IgD-negative memory B cell (primary cell): ENCODE data around the gene ZDHHC14. TPM values are rescaled to one million over a fixed set of nuclear protein-coding genes. Genes with fewer than 3 reads are reported as not detected.

Experiments
- H3K27ac Mint-ChIP-seq, 3 donors: one replicate each; pipeline ENCODE4 v1.8.0; 2020 to 2022; ENCODE audit warnings: mild to moderate bottlenecking in 3 of 3, mixed read lengths in 3 of 3, moderate library complexity in 1 of 3
- H3K27me3 Mint-ChIP-seq: one replicate; pipeline ENCODE4 v1.8.0; 2021; ENCODE audit warnings: mixed read lengths
- H3K36me3 Mint-ChIP-seq: one replicate; pipeline ENCODE4 v1.8.0; 2020; ENCODE audit warnings: mild to moderate bottlenecking, mixed read lengths
- H3K4me1 Mint-ChIP-seq, 3 donors: one replicate each; pipeline ENCODE4 v1.8.0; 2020 to 2022; ENCODE audit warnings: mixed read lengths in 3 of 3, mild to moderate bottlenecking in 1 of 3
- H3K4me3 Mint-ChIP-seq, 4 donors: one replicate each; pipeline ENCODE4 v1.8.0; 2020 to 2022; ENCODE audit warnings: mild to moderate bottlenecking in 4 of 4, mixed read lengths in 4 of 4, moderate library complexity in 3 of 4
- H3K9me3 Mint-ChIP-seq, 3 donors: one replicate each; pipeline ENCODE4 v1.8.0; 2020 to 2021; ENCODE audit warnings: mixed read lengths in 3 of 3, mild to moderate bottlenecking in 1 of 3
- polyA plus RNA-seq: library from polyadenylated mRNA; unstranded; fragments of 300-500 nt; fragmentation: Illumina TruSeq; gene quantifications from one replicate; pipeline ENCODE4 v1.2.3, GENCODE V29; 2021

The ZDHHC14 gene
- polyA plus RNA-seq, 1 donor from 2014 or later, result 13.5 TPM

DNA sequence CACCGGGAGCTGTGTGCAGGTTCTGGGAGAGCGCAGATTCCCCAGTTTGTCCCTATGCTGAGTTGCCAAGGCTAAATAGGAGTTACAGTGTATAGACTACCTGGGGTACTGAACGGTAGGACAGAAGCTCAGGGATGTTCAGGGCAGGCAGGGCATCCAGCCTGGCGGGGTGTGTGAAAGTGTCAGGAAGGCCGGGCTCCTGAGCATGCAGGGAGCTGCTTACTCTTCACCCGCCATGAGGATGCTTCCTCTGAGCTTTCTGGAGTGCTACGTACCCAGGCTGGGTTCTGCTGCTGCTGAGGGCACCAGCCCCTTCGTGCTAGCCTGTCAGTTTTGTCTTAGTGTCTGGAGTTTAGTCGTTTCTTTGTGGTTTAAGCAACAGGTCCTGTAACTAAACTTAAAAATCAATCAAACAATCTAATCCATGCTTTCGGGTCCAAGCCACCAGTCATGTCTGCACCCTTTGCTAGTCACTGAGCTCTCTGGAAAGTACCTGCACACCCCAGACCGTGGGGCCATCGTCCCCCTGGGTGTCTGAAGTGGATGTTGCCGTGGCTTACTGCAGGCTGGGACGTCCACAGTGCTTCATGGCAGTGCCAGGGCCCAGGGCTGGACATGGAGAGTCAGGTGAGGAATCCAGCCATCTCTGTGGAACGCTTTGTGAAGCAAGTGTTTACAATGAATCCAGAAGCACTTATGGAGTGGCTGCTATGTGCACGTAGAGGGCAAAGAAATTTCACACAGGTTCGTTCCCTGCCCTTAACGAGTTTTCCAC lies 221.7 kb downstream of the ZDHHC14 start:
- H3K36me3 Mint-ChIP-seq, result peaks cover 22% of the 10 kb centered on the region
- no peaks in the 10 kb centered on the region for H3K9me3 Mint-ChIP-seq
- H3K4me3 Mint-ChIP-seq, result peak overlapping the region in 1 of 4 donors; percentile 54
- no peaks in the 10 kb centered on the region for H3K27me3 Mint-ChIP-seq
- H3K27ac Mint-ChIP-seq, result peak overlapping the region in 1 of 3 donors; percentile 94
- H3K4me1 Mint-ChIP-seq, result peaks cover 49 to 53% (median 50%) of the 10 kb centered on the region in 3 donors

DNA sequence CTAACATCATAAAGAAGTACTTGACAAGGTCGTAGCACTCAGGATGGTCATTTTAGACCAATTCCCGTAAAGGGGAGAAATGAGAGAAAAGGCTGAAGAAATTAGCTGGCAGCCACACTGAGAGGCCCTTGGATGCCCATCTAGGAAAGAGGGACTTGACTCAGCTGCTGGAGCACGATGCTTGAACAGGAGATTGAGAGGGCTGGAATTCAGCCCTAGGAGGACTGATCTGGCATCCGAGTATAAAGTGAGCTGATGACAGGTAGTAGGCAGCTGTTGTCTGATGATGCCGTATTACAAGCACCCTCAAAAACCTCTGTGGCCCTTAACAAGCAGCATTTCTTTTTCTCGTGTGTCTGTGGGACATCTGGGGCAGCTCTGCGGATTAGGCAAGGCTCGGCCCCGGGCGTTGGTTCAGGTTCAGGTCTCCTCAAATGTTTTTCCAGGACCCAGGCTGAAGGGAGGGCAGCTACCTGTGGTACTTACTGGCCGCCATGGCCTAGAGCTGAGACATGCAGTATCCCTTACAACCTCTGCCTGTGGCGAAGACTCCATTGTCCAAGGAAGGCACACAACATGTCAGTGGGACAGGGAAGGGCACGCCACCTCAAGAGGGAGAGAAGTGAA lies 222.4 kb downstream of the ZDHHC14 start:
- Mint-ChIP-seq H3K4me1 (peaks cover 45 to 54% (median 51%) of the 10 kb centered on the region in 3 donors), H3K27ac (peak overlapping the region in 1 of 3 donors; percentile 93), H3K4me3 (no peak overlapping the region)

DNA sequence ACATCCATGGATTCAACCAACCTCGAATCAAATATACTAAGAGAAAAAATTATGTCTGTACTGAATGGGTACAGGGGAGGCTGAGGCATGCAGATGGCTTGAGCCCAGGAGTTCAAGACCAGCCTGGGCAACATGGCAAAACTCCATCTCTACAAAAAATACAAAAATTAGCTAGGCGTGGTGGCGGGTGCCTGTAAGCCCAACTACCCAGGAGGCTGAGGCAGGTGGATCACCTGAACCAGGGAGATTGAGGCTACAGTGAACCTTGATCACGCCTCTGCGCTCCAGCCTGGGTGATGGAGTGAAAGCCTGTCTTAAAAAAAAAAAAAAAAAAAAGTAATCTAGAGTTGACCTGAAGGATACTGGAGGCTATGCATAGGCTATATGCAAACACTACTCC lies 223.0 kb downstream of the ZDHHC14 start:
- Mint-ChIP-seq H3K4me1 (peaks cover 42 to 56% (median 55%) of the 10 kb centered on the region in 3 donors), H3K36me3 (peaks cover 15% of the 10 kb centered on the region), H3K4me3 (no peak overlapping the region), H3K27ac (peak overlapping the region in 1 of 3 donors; percentile 93), H3K9me3 (no peaks in the 10 kb centered on the region), H3K27me3 (no peaks in the 10 kb centered on the region)

More for the DNA sequence above, 222.4 kb downstream of the ZDHHC14 start:
- H3K9me3 Mint-ChIP-seq, result no peaks in the 10 kb centered on the region
- H3K27me3 Mint-ChIP-seq, result no peaks in the 10 kb centered on the region
- H3K36me3 Mint-ChIP-seq, result peaks cover 17% of the 10 kb centered on the region

DNA sequence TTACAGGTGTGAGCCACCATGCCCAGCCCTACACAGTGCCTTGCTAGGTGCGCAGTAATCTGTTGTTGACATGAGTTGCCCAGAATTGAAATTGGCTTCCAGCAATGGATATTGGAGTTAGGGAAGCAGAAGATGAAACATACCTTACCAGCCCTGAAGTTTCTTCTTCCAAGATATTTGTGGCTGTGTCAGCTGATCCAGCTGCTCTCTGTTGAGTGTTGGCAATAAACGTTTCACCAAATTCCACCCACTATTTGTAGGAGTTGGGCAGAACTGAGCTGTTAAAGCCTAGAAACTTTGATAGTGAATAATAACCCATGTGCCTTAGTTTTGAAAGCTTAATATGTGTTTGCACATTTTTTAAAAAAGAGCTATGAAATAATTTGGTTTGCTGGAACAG lies 223.8 kb downstream of the ZDHHC14 start:
- Mint-ChIP-seq H3K27ac (peak overlapping the region in 1 of 3 donors; percentile 48), H3K36me3 (peaks cover 12% of the 10 kb centered on the region), H3K27me3 (no peaks in the 10 kb centered on the region), H3K9me3 (no peaks in the 10 kb centered on the region), H3K4me3 (no peak overlapping the region), H3K4me1 (peaks cover 37 to 56% (median 55%) of the 10 kb centered on the region in 3 donors)

DNA sequence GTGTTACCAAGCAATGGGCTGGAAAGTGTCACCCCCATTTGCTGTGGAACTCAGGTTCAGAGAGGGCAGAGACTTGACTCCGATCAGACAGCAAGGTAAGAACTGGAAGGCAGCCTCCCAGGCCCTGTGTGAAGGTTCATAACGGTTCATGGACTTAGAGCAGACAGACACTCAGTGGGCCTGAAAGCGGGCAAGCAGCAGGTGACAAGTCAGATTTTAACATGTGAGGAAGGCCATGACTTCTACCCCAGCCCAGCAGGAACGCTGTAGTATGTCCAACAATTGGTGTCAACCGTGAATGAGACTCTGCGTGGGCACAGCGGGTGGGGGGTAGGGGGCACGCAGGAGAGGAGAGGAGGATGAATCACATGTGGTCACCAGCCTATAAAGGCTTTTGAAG lies 224.5 kb downstream of the ZDHHC14 start:
- H3K27me3 Mint-ChIP-seq, result no peaks in the 10 kb centered on the region
- H3K27ac Mint-ChIP-seq, result peak overlapping the region in 2 of 3 donors; percentile 30 to 94
- H3K4me3 Mint-ChIP-seq, result peak overlapping the region in 3 of 4 donors; percentile 42 to 73 (median 45)
- no peaks in the 10 kb centered on the region for H3K9me3 Mint-ChIP-seq
- peaks cover 10% of the 10 kb centered on the region for H3K36me3 Mint-ChIP-seq
- peaks cover 34 to 54% (median 51%) of the 10 kb centered on the region in 3 donors for H3K4me1 Mint-ChIP-seq

DNA sequence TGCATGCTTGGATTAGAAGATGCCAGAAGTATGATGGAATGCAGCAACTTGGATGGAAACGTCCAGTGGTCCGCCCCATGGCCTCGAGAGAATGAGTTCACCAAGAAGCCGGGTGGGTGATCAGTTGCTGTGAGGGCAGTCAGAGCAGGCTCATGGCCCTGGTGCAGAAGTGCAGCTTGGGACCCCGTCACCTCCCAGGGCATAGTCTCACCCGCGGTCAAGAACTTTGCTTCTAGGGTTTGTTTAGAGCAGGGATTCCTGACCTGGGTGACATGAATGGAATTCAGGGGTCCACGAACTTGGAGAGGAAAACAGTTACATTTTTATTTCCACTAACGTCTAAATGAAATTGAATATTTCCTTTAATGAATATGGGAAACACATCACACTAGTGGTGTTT lies 225.5 kb downstream of the ZDHHC14 start:
- Mint-ChIP-seq H3K4me3 (peak overlapping the region in 3 of 4 donors; percentile 42 to 91 (median 73)), H3K27me3 (no peaks in the 10 kb centered on the region), H3K27ac (peak overlapping the region; percentile 79 to 94 (median 88))

DNA sequence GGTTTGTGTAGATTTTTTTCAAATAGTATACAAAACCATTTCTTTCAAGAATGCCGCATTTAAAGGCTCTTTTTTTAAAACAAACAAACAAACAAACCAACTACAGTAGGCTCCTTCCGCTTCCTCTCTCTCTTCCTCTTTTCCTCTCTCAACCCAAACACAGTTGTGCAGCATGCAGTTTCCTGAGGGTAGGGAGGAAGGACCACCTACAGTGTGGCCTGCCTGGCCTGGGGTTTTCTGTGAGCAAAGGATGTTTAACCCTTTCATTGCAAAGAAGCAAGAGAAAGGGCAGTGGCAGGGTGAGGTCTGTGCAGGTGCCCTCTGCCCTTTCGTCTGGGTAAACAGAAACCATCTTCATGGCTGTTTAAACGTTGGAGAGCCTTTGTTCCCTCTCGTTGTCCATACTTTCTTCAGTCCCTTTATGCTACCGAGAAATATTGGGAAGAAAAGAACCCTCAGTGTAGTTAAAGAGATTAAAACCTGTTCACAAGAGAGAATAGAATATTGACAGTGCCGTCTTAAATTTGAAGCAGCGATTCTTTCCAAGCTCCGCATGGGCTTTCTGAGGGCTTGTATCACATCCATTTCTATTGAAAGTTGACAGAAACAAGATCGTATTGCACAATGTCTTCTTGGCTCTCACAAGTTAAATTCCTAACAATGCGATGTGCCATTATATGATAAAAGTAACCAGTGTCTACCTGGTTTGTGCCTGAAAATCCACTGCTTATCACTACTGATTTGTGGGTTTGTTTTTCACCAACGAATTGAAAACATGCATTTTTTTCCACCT lies 226.5 kb downstream of the ZDHHC14 start:
- peaks cover 40 to 64% (median 55%) of the 10 kb centered on the region in 3 donors for H3K4me1 Mint-ChIP-seq
- H3K27ac Mint-ChIP-seq, result peak overlapping the region; percentile 79 to 94 (median 88)
- peak overlapping the region; percentile 13 to 91 (median 61) for H3K4me3 Mint-ChIP-seq
- no peaks in the 10 kb centered on the region for H3K9me3 Mint-ChIP-seq
- H3K36me3 Mint-ChIP-seq, result peaks cover 8% of the 10 kb centered on the region
- H3K27me3 Mint-ChIP-seq, result no peaks in the 10 kb centered on the region

More for the DNA sequence above, 225.5 kb downstream of the ZDHHC14 start:
- Mint-ChIP-seq H3K36me3 (peaks cover 10% of the 10 kb centered on the region), H3K9me3 (no peaks in the 10 kb centered on the region), H3K4me1 (peaks cover 39 to 58% (median 50%) of the 10 kb centered on the region in 3 donors)

DNA sequence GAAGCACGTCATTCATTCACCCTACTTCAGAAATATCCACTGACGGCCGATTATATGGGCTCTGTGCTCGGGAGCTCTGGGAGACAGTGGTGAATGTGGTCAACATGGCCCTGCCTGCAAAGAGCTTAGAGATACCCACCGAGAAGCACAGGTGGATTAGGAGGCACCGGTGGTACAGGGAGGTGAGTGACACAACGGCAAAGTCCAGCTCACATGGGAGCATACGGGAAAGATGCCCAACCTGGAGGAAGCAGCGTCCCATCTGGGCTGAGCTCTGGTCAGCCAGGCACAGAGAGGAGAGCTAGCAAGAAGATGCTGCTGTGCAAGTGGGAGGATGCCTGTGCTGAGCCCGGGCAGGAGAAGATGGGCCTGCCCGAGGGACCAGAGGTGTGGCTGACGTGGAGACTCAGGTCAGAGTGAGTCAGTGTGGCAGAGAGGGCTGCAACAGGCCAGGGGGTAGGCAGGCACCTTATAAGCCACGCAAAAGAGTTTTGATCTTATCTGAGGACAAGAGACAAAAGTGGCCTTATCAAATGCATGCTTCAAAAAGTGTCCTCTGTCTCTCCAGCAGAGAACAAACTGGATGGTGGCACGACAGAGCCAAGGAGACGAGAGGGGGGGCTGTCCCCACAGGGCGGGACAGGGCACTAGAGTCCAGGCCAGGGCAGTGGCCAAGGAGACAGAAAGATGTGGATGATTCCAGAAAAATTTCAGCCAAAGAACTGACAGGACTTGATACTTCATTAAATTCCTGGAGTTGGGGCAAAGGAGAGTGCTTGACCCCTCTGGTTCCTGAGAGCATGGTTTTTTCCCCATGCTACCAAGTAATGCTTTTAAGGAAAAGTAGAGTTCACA lies 227.5 kb downstream of the ZDHHC14 start:
- Mint-ChIP-seq H3K9me3 (no peaks in the 10 kb centered on the region), H3K4me1 (peaks cover 38 to 64% (median 49%) of the 10 kb centered on the region in 3 donors), H3K27me3 (no peaks in the 10 kb centered on the region), H3K27ac (peak overlapping the region; percentile 56 to 92 (median 88)), H3K36me3 (peaks cover 8% of the 10 kb centered on the region), H3K4me3 (peak overlapping the region in 3 of 4 donors; percentile 42 to 86 (median 80))

DNA sequence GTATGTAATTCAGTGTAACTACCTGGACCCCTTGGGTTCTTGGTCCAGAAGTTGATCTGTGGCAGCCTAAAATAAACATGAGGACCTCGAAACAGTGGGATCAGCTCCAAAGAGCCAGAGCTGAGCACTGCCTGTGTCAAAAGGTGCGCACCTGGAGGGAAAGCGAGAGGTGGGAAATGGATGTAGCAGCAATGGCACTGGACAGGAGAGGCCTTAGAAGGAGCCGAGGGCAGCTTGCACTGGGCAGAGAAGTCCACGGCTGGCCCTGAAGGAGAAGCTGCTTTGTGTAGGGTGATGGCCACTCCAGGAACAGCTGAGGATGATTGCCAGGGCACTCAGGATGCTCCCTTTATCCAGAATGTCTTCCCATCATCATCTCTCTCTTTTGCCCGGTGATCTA lies 228.1 kb downstream of the ZDHHC14 start:
- H3K36me3 Mint-ChIP-seq, result peaks cover 6% of the 10 kb centered on the region
- peaks cover 43 to 66% (median 53%) of the 10 kb centered on the region in 3 donors for H3K4me1 Mint-ChIP-seq
- peak overlapping the region in 2 of 4 donors; percentile 12 to 21 for H3K4me3 Mint-ChIP-seq
- no peaks in the 10 kb centered on the region for H3K9me3 Mint-ChIP-seq
- no peaks in the 10 kb centered on the region for H3K27me3 Mint-ChIP-seq
- H3K27ac Mint-ChIP-seq, result peak overlapping the region; percentile 16 to 86 (median 56)

DNA sequence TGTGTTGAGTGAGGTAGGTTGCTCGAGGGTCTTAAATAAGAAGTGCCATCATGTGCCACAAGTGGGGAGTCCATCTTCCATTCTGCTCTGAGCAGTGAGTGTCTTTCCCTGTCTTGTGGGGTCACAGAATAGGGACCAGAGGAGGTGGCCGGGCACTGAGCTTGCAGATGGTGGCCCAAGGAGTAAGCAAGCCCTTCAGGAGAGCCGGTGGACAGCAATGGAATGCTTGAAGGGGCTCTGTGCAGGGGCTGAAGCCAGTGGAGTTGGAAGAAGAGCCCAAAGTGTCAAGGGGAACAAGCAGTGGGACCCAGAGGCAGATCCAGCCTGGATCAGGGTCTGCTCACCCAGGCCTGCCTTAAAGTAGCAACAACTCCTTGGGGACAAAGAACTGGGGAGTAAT lies 228.6 kb downstream of the ZDHHC14 start:
- Mint-ChIP-seq H3K4me3 (peak overlapping the region in 2 of 4 donors; percentile 21 to 28), H3K9me3 (no peaks in the 10 kb centered on the region), H3K27me3 (no peaks in the 10 kb centered on the region), H3K4me1 (peaks cover 47 to 69% (median 57%) of the 10 kb centered on the region in 3 donors), H3K27ac (peak overlapping the region; percentile 16 to 67 (median 56)), H3K36me3 (peaks cover 6% of the 10 kb centered on the region)

DNA sequence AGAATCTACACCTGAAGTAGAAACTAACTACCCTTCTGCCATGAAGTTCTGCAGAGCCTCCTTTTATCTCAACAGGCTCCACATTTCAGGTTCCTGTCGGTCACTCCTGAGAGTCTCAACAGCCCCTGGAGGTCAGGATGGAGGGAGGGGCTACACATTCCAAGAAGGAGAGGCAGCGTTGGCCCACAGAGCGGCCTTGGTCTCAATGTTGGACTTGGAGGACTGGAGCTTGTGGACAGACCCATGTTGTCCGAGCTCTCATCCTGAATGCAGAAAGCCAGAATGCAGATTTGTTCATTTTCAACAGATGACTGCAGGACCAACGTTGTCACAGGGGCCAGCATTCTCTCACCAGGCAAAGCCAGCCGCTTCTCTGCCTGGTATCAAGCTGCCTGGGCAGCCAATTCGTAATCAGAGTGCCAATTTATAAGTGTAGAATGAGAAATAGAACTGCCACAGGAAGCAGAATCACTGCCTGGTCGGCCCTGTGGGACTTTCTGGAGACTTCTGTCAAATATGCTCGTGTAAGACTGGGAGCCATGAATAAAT lies 229.5 kb downstream of the ZDHHC14 start:
- peak overlapping the region in 1 of 3 donors; percentile 67 for H3K27ac Mint-ChIP-seq
- H3K4me1 Mint-ChIP-seq, result peaks cover 54 to 74% (median 62%) of the 10 kb centered on the region in 3 donors
- H3K4me3 Mint-ChIP-seq, result peak overlapping the region in 1 of 4 donors; percentile 49
- H3K36me3 Mint-ChIP-seq, result peaks cover 4% of the 10 kb centered on the region
- no peaks in the 10 kb centered on the region for H3K9me3 Mint-ChIP-seq
- H3K27me3 Mint-ChIP-seq, result no peaks in the 10 kb centered on the region

DNA sequence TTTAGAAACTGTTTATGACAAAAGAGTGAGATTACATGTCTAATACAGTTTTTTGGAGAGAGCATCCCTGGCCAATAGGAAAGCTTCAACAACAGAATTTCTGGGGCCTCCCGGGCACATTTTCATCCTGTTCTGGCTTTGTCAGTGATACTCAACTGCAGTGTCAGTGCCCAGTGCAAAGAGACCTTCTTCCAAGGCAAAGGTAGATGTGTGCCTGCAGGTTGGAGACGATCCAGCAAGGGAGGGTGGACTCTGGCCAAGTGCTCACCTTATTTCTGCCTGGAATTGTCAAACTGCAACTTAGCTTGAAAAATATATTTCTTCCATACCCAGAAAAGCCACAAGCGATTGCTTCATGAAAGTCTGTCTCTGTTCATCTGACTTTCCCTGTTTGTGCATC lies 230.4 kb downstream of the ZDHHC14 start:
- Mint-ChIP-seq H3K27ac (peak overlapping the region in 2 of 3 donors; percentile 72 to 83), H3K4me3 (peak overlapping the region in 2 of 4 donors; percentile 51 to 68), H3K27me3 (no peaks in the 10 kb centered on the region), H3K4me1 (peaks cover 56 to 74% (median 60%) of the 10 kb centered on the region in 3 donors), H3K36me3 (peaks cover 3% of the 10 kb centered on the region), H3K9me3 (no peaks in the 10 kb centered on the region)

DNA sequence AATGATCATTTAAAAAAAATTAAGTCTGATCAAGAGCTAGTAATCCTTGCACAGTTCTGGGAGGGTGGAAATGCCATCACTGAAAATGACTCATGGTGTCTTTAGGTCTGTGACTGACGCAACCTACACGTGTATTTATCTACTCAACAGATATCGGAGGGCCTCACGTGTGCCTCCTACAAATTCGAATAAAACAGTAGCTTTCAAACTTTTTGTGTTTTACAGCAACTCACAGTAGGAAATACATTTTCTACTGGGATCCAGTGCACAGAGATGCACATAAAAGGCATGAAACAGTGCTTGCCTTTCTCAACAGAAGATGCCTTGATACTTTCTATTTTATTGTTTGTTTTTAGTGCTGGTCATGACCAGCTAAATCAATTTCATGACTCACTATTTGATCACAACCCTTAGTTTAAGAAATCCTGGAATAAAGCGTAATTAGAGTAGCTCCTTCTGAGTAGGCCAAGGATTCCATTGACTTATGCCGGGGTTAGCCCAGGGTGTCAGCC lies 232.1 kb downstream of the ZDHHC14 start:
- no peak overlapping the region for H3K4me3 Mint-ChIP-seq
- H3K36me3 Mint-ChIP-seq, result peaks cover 3% of the 10 kb centered on the region
- H3K27me3 Mint-ChIP-seq, result no peaks in the 10 kb centered on the region
- H3K27ac Mint-ChIP-seq, result peak overlapping the region in 2 of 3 donors; percentile 9 to 72
- H3K9me3 Mint-ChIP-seq, result no peaks in the 10 kb centered on the region
- H3K4me1 Mint-ChIP-seq, result peaks cover 47 to 67% (median 49%) of the 10 kb centered on the region in 3 donors
